GM12864 (cell line): Measurements from ENCODE around the gene OSTC.

Experiments
- DNase-seq: peaks from one replicate; pipeline ENCODE4 v3.0.0-alpha.2; 2011; ENCODE audit warnings: low read depth
- H3K4me3 ChIP-seq: 2 replicates; pipeline ENCODE4 v1.5.1; 2011; ENCODE audit warnings: mild to moderate bottlenecking, low read depth, low read length, control low read depth
- TF ChIP-seq, protein P1 (sequence below): IDR thresholded peaks from 2 replicates; pipeline ENCODE4 v1.5.1; 2011; ENCODE audit warnings: low read depth, mild to moderate bottlenecking, moderate library complexity, low read length, control low read depth, inconsistent platforms; ENCODE audit errors: missing control alignments

OSTC gene

DNA sequence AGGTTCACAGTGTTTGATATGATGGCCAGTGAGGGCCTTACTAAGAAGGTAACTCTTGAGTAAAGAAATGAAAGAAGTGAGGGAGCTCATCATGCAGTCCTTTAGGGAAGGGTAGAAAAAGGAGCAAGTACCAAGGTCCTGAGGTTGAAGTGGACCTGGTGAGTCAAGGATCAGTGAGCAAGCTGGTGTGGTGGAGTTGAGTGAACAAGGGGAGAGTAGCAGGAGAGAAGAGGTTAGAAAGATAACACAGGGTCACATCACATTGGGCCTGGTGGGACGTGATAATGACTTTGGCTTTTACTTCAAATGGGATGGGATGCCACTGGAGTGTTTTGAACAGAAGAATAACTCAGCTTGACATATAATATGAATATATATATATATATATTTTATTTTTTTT, 44.7 kb downstream of the OSTC start:
- TF ChIP-seq, protein P1, sequence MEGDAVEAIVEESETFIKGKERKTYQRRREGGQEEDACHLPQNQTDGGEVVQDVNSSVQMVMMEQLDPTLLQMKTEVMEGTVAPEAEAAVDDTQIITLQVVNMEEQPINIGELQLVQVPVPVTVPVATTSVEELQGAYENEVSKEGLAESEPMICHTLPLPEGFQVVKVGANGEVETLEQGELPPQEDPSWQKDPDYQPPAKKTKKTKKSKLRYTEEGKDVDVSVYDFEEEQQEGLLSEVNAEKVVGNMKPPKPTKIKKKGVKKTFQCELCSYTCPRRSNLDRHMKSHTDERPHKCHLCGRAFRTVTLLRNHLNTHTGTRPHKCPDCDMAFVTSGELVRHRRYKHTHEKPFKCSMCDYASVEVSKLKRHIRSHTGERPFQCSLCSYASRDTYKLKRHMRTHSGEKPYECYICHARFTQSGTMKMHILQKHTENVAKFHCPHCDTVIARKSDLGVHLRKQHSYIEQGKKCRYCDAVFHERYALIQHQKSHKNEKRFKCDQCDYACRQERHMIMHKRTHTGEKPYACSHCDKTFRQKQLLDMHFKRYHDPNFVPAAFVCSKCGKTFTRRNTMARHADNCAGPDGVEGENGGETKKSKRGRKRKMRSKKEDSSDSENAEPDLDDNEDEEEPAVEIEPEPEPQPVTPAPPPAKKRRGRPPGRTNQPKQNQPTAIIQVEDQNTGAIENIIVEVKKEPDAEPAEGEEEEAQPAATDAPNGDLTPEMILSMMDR: no peak
- DNase-seq: no peak
- no peak overlapping the region for H3K4me3 ChIP-seq

GRCh38 chr4:108696160-108696559, 45.8 kb downstream of the OSTC start:
- no peak for DNase-seq
- TF ChIP-seq, protein P1: no peak
- no peak overlapping the region for H3K4me3 ChIP-seq

- no peak overlapping the region for H3K4me3 ChIP-seq
- TF ChIP-seq, protein P1: no peak
- no peak for DNase-seq
Measured at GRCh38 chr4:108700081-108700757, 49.8 kb downstream of the OSTC start.

DNA sequence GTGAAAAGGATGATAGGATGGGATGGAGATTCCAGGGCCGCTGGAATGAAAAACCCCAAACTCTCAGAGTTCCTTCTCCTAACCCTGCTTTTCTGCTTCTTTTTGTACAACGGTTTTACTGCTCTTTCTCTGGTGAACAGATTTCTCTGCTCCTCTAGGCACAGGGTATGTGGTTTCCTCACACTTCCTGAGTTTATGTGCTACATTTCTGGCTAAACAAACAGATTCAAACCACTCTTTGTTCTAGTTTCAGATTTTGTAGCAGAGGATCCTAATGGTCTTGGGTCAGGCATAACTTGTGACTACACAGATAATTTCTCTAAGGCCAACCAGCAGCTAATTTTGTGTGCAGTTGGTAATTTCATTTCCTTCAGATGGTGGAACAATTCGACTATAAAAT, 52.6 kb downstream of the OSTC start:
- TF ChIP-seq, protein P1: no peak
- no peak for DNase-seq
- no peak overlapping the region for H3K4me3 ChIP-seq

- TF ChIP-seq, protein P1: no peak
- no peak overlapping the region for H3K4me3 ChIP-seq
- DNase-seq: no peak
Measured at GRCh38 chr4:108703370-108703769, 53.0 kb downstream of the OSTC start.

DNA sequence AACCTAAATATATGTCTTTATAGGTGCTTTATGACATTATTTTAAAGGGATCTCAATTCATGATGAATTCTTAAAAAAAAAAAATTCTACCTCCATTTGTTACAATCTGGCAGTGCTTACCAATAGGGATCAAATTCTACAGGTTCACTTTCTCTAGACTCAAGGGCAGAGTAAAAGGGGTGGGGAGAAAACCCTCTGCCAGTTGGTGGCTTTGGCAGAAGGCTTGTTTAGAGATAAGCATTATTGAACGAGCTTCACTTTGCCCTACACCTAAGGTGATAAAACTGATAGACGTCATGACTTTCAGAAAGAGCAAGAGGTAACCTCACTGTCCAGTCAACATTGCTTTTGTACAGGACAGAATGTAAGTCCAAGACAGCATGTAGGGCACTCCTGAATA, 53.6 kb downstream of the OSTC start:
- no peak for DNase-seq
- no peak overlapping the region for H3K4me3 ChIP-seq
- TF ChIP-seq, protein P1: no peak

GRCh38 chr4:108706289-108706688, 55.9 kb downstream of the OSTC start:
- no peak for DNase-seq
- no peak overlapping the region for H3K4me3 ChIP-seq
- TF ChIP-seq, protein P1: no peak
